Activated CD4-positive, alpha-beta T cell treated with anti-CD3 and anti-CD28 coated beads, Interleukin-2, amount 10 ng/mL, durations not matched to agents 24 days and 14 days (primary cell): ENCODE results near the gene STK11. TPM values are rescaled to one million over a fixed set of nuclear protein-coding genes. Genes with fewer than 3 reads are reported as not detected.
"Not testable (repeated sequence)": the region's sequence is repeated elsewhere in the genome, so short reads cannot be mapped to it uniquely, and the experiment has no call there.

Experiments
- DNase-seq: peaks from one replicate; pipeline ENCODE4 v3.0.0; 2022
- H3K27ac Mint-ChIP-seq: one replicate; pipeline ENCODE4 v1.8.0; 2022; ENCODE audit warnings: mild to moderate bottlenecking, mixed read lengths
- H3K27me3 Mint-ChIP-seq: one replicate; pipeline ENCODE4 v1.8.0; 2022; ENCODE audit warnings: mixed read lengths
- H3K36me3 Mint-ChIP-seq: one replicate; pipeline ENCODE4 v1.8.0; 2022; ENCODE audit warnings: low read depth, mild to moderate bottlenecking, mixed read lengths
- H3K4me1 Mint-ChIP-seq: one replicate; pipeline ENCODE4 v1.8.0; 2021; ENCODE audit warnings: mixed read lengths
- H3K4me3 Mint-ChIP-seq: one replicate; pipeline ENCODE4 v1.8.0; 2022; ENCODE audit warnings: mild to moderate bottlenecking, moderate library complexity, mixed read lengths
- H3K9me3 Mint-ChIP-seq: one replicate; pipeline ENCODE4 v1.8.0; 2021; ENCODE audit warnings: mixed read lengths
- intact Hi-C: fragments of 100-400 bp; cut with micrococcal nuclease; formaldehyde crosslinking; loops from one replicate; pipeline ENCODE4 v1.15.1; 2023
- total RNA-seq: library from RNA; stranded (reverse); gene quantifications from 2 replicates; pipeline ENCODE4 v1.2.3, GENCODE V29; 2022

The STK11 gene
- total RNA-seq, 1 donor from 2014 or later = 70.9 TPM

GRCh38 chr19:1173845-1174809 lies 31.5 kb upstream of the STK11 start, which contains the start of gene SBNO2:
SBNO2 (minus strand) TSS chr19:1174268; CDS start chr19:1154276, 19,992 bp downstream.
- no peaks in the 10 kb centered on the region for H3K27me3 Mint-ChIP-seq
- peak within 1 kb of the TSS; percentile 91 for H3K27ac Mint-ChIP-seq
- H3K4me3 Mint-ChIP-seq = peak within 1 kb of the TSS; percentile 94
- intact Hi-C loops = loop anchor here (5.0 kb wide), 1 partner anchor 42 kb away; no protein-coding TSS in a partner anchor
- peak; percentile 98 for DNase-seq
- peaks cover 10% of the 10 kb centered on the region for H3K36me3 Mint-ChIP-seq
- no peaks in the 10 kb centered on the region for H3K9me3 Mint-ChIP-seq
- H3K4me1 Mint-ChIP-seq = peaks cover 22% of the 10 kb centered on the region

- no peaks in the 10 kb centered on the region for H3K9me3 Mint-ChIP-seq
- intact Hi-C loops = no loop called here
- H3K4me1 Mint-ChIP-seq = peaks cover 22% of the 10 kb centered on the region
- no peak overlapping the region for H3K4me3 Mint-ChIP-seq
- H3K27me3 Mint-ChIP-seq = peaks cover 2% of the 10 kb centered on the region
- DNase-seq = no peak
- peak overlapping the region; percentile 45 for H3K27ac Mint-ChIP-seq
- peaks cover 2% of the 10 kb centered on the region for H3K36me3 Mint-ChIP-seq
Observed at GRCh38 chr19:1177322-1178114, 28.1 kb upstream of the STK11 start.

DNA sequence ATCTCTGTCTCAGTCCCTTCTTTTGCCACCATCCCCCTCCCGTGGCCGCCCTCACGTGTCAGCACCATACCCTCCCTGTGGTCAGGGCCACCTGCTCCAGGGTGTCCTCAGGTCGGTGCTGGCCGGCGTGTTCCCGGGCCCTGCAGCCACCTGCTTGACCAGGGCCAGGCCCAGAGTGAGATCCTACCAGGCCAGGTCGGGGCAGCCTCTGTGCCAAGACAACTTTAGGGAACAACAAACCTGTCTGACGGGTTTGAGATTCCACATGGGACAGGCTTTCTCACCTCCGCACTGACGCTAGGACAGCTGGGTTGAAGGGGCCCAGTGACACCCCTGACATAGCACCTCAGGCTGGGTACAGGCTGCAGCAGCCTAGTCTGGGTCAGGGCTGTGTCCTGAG lies 24.0 kb upstream of the STK11 start:
- no peak for DNase-seq
- Mint-ChIP-seq H3K36me3 (no peaks in the 10 kb centered on the region), H3K9me3 (no peaks in the 10 kb centered on the region), H3K27me3 (peaks cover 2% of the 10 kb centered on the region), H3K4me3 (peak overlapping the region; percentile 5), H3K4me1 (peaks cover 20% of the 10 kb centered on the region), H3K27ac (no peak overlapping the region)
- intact Hi-C loops = no loop called here

DNA sequence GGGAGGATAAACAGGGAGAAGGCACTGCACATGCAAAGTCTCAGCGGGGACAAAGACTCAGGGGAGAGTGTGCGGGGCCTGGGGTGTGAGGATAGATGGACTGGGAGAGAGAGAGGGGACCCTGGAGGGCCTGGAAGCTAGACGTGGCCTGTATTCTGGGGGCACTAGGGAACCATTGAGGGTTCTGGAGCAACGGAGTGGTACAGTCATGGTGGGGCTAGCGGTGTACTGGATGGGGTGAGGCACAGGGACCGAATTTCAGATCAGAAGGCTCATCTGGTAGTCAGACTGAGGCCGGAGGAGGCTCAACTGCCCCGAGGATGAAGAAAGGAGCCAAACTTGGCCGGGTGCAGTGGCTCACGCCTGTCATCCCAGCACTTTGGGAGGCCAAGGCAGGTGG lies 23.5 kb upstream of the STK11 start:
- no peaks in the 10 kb centered on the region for H3K9me3 Mint-ChIP-seq
- intact Hi-C loops = no loop called here
- H3K27ac Mint-ChIP-seq = no peak overlapping the region
- H3K4me1 Mint-ChIP-seq = peaks cover 20% of the 10 kb centered on the region
- no peak overlapping the region for H3K4me3 Mint-ChIP-seq
- H3K36me3 Mint-ChIP-seq = no peaks in the 10 kb centered on the region
- no peak for DNase-seq
- H3K27me3 Mint-ChIP-seq = peaks cover 2% of the 10 kb centered on the region

GRCh38 chr19:1182727-1183126 lies 22.9 kb upstream of the STK11 start:
- no peak overlapping the region for H3K27ac Mint-ChIP-seq
- H3K4me1 Mint-ChIP-seq = peaks cover 16% of the 10 kb centered on the region
- H3K27me3 Mint-ChIP-seq = peaks cover 2% of the 10 kb centered on the region
- no peak overlapping the region for H3K4me3 Mint-ChIP-seq
- no peak for DNase-seq
- no peaks in the 10 kb centered on the region for H3K9me3 Mint-ChIP-seq
- intact Hi-C loops = no loop called here
- H3K36me3 Mint-ChIP-seq = no peaks in the 10 kb centered on the region

DNA sequence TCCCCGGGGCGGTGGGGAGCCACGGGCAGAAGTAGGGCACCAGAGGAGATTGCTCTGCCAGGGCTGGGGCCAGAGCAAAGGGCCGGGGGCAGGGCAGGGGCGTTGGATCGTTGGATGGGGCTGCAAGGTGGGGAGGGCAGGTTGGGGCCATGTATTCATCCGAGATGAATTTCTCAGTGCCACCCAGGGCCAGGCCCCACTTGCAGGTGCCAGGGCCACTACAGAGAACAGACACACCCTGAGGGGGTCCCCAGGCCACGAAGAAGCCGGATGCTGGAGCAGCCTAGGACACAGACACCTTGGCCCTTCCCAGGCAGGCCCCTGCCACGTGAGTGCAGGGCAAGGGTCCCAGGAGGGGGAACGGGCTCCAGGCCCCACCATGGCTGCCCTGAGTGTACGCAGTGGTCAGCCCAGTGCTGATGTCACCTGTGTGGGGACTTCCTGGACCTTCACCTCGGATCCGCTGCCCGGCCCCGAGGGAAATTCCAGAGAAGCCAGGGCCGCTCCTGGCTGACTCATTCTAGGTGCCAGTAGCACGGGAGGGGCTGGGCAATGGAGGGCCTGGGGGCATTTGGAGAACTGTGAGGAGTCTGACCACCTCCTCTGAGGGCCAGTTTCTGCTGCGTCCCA lies 21.9 kb upstream of the STK11 start:
- Mint-ChIP-seq H3K27ac (no peak overlapping the region), H3K4me1 (peaks cover 16% of the 10 kb centered on the region), H3K27me3 (peaks cover 2% of the 10 kb centered on the region), H3K36me3 (no peaks in the 10 kb centered on the region), H3K9me3 (no peaks in the 10 kb centered on the region), H3K4me3 (no peak overlapping the region)
- intact Hi-C loops = no loop called here
- no peak for DNase-seq

DNA sequence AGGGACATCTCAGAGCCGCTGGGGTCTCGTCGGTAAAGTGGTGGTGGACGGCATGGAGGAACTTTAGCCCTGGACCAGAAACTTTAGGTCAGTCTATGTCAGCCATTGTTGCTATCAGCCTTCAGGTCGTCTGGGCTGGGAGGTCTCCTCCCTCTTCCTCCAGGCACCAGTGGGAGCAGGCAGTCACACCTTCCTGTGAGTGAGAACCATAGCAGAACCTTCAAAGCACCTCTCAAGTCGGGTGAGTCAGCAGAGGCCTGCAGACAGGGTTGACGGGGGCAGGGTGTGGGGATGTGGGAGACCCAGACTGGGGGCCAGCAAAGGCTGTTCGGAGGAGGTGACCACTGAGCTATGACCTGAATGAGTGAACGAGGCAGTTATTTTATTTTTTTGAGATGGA lies 16.2 kb upstream of the STK11 start:
- peak overlapping the region; percentile 68 for H3K27ac Mint-ChIP-seq
- peaks cover 27% of the 10 kb centered on the region for H3K4me1 Mint-ChIP-seq
- H3K27me3 Mint-ChIP-seq = no peaks in the 10 kb centered on the region
- H3K36me3 Mint-ChIP-seq = no peaks in the 10 kb centered on the region
- DNase-seq = peak; percentile 85
- no peaks in the 10 kb centered on the region for H3K9me3 Mint-ChIP-seq
- intact Hi-C loops = no loop called here
- H3K4me3 Mint-ChIP-seq = peak overlapping the region; percentile 36

DNA sequence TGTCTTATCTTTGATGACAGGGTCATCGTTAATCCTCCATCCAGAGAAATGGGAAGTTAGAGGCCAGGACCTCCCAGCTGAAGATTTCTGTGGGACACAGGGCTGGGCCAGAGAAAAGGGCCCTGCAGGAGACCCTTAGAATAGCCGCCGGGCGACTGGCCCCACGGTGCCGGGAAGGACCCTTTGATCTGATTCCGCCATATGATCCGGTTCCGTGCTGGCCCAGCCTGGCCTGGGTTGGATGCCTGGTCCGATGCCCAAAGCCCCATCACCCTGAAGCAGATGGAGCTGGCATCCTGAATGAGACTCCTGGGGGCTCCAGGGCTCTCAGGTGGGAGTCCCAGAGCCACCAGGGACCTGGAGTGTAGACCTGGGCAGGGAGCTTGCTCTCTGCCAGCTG lies 6.0 kb upstream of the STK11 start:
- no peak overlapping the region for H3K27ac Mint-ChIP-seq
- no peak for DNase-seq
- no peaks in the 10 kb centered on the region for H3K9me3 Mint-ChIP-seq
- no peaks in the 10 kb centered on the region for H3K36me3 Mint-ChIP-seq
- no peak overlapping the region for H3K4me3 Mint-ChIP-seq
- intact Hi-C loops = no loop called here
- no peaks in the 10 kb centered on the region for H3K27me3 Mint-ChIP-seq
- H3K4me1 Mint-ChIP-seq = peaks cover 8% of the 10 kb centered on the region

DNA sequence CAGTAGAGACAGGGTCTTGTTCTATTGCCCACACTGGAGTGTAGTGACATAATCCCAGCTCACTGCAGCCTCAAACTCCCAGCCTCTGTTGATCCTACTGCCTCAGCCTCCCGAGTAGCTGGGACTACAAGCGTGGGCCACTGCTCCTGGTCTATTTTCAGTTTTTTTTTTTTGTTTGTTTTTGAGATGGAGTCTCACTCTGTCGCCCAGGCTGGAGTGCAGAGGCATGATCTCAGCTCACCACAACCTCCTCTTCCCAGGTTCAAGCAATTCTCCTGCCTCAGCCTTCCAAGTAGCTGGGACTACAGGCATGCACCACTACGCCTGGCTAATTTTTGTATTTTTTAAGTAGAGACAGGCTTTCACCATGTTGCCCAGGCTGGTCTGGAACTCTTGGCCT lies 5.0 kb upstream of the STK11 start:
- DNase-seq, intact Hi-C loops, H3K27me3 Mint-ChIP-seq, H3K4me1 Mint-ChIP-seq, H3K9me3 Mint-ChIP-seq, H3K27ac Mint-ChIP-seq, H3K36me3 Mint-ChIP-seq, H3K4me3 Mint-ChIP-seq: not testable (repeated sequence)

DNA sequence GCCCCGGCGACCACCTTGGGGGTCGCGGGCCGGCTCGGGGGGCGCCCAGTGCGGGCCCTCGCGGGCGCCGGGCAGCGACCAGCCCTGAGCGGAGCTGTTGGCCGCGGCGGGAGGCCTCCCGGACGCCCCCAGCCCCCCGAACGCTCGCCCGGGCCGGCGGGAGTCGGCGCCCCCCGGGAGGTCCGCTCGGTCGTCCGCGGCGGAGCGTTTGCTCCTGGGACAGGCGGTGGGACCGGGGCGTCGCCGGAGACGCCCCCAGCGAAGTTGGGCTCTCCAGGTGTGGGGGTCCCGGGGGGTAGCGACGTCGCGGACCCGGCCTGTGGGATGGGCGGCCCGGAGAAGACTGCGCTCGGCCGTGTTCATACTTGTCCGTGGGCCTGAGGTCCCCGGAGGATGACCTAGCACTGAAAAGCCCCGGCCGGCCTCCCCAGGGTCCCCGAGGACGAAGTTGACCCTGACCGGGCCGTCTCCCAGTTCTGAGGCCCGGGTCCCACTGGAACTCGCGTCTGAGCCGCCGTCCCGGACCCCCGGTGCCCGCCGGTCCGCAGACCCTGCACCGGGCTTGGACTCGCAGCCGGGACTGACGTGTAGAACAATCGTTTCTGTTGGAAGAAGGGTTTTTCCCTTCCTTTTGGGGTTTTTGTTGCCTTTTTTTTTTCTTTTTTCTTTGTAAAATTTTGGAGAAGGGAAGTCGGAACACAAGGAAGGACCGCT lies 729 bp downstream of the STK11 start:
- Mint-ChIP-seq H3K4me1 (peaks cover 21% of the 10 kb centered on the region), H3K27me3 (no peaks in the 10 kb centered on the region), H3K4me3 (peak overlapping the region; percentile 97), H3K36me3 (peaks cover 20% of the 10 kb centered on the region), H3K27ac (peak overlapping the region; percentile 90), H3K9me3 (no peaks in the 10 kb centered on the region)
- intact Hi-C loops = no loop called here
- DNase-seq = peak; percentile 72

DNA sequence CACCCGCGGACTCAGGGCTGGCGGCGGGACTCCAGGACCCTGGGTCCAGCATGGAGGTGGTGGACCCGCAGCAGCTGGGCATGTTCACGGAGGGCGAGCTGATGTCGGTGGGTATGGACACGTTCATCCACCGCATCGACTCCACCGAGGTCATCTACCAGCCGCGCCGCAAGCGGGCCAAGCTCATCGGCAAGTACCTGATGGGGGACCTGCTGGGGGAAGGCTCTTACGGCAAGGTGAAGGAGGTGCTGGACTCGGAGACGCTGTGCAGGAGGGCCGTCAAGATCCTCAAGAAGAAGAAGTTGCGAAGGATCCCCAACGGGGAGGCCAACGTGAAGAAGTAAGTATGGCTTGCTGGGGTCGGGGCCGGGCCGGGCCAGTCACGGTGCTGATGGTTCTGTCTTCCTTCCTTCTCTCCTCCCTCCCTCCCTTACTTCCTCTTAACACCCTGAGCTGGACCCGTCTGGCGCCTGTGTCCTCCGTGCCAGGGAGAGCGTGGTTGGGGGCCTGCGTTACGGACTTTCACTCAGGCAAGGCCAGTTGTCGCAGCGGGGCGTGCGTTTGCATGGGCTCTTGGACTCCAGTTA lies 1.4 kb downstream of the STK11 start:
- Mint-ChIP-seq H3K36me3 (peaks cover 23% of the 10 kb centered on the region), H3K4me1 (peaks cover 24% of the 10 kb centered on the region), H3K27ac (peak overlapping the region; percentile 90), H3K9me3 (no peaks in the 10 kb centered on the region), H3K4me3 (peak overlapping the region; percentile 97), H3K27me3 (no peaks in the 10 kb centered on the region)
- intact Hi-C loops = no loop called here
- DNase-seq = peak; percentile 80

DNA sequence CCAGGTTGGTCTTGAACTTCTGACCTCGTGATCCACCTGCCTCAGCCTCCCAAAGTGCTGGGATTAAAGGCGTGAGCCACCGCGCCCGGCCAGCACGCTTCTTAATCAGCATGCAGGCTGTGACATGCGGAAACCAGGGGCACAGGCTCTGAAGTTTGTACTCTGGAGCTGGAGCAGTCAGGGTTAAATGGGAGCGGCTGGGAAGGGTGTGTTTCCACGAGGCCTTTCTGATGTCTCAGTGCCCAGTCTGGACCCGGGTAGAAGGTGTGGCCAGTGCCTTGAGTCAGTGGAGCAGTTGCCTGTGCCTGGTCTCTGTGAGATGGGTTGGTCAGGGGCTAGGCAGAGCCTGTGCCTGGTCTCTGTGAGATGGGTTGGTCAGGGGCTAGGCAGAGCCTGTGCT lies 3.3 kb downstream of the STK11 start:
- H3K36me3 Mint-ChIP-seq = peaks cover 32% of the 10 kb centered on the region
- H3K27ac Mint-ChIP-seq = not testable (repeated sequence)

DNA sequence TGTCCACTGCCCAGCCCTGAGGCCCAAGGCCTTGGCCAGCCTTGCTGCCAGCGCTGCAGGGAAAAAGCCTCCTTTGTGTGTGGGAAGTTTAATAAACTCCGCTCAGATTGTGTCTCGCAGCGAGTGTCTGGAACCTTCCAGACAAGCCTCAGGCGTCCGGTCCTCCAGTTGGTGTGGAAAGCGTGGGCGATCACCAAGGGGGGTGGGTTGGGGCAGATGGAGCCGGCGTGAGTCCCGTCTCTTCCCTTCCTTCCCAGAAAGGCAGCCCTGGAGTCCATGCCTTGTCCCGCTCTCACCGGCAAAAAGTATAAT lies 4.6 kb downstream of the STK11 start:
- Mint-ChIP-seq H3K9me3 (no peaks in the 10 kb centered on the region), H3K4me1 (peaks cover 29% of the 10 kb centered on the region), H3K36me3 (peaks cover 34% of the 10 kb centered on the region), H3K27me3 (no peaks in the 10 kb centered on the region), H3K4me3 (no peak overlapping the region), H3K27ac (peak overlapping the region; percentile 8)
- intact Hi-C loops = no loop called here
- no peak for DNase-seq

More for the DNA sequence above, 3.3 kb downstream of the STK11 start:
- intact Hi-C loops, H3K9me3 Mint-ChIP-seq, DNase-seq, H3K27me3 Mint-ChIP-seq: not testable (repeated sequence)
- peak overlapping the region; percentile 35 for H3K4me3 Mint-ChIP-seq
- H3K4me1 Mint-ChIP-seq = peaks cover 24% of the 10 kb centered on the region
